SH-SY5Y (cell line): Measurements from ENCODE around the gene TMEM266.

Source experiments
- GATA2 ChIP-seq: IDR thresholded peaks from 2 replicates; pipeline ENCODE4 v1.6.1; 2011; ENCODE audit warnings: mild to moderate bottlenecking, low read depth, low read length
- GATA3 ChIP-seq: IDR thresholded peaks from 2 replicates; pipeline ENCODE4 v1.6.1; 2011; ENCODE audit warnings: low read depth, mild to moderate bottlenecking, low read length, moderate library complexity

Gene TMEM266, protein sequence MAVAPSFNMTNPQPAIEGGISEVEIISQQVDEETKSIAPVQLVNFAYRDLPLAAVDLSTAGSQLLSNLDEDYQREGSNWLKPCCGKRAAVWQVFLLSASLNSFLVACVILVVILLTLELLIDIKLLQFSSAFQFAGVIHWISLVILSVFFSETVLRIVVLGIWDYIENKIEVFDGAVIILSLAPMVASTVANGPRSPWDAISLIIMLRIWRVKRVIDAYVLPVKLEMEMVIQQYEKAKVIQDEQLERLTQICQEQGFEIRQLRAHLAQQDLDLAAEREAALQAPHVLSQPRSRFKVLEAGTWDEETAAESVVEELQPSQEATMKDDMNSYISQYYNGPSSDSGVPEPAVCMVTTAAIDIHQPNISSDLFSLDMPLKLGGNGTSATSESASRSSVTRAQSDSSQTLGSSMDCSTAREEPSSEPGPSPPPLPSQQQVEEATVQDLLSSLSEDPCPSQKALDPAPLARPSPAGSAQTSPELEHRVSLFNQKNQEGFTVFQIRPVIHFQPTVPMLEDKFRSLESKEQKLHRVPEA

GRCh38 chr15:76059320-76060117 lies at the start of gene TMEM266:
TMEM266 (plus strand) TSS chr15:76059985; CDS start chr15:76134264, 74,279 bp downstream.
- TF ChIP-seq GATA3 (no peak), GATA2 (no peak)

DNA sequence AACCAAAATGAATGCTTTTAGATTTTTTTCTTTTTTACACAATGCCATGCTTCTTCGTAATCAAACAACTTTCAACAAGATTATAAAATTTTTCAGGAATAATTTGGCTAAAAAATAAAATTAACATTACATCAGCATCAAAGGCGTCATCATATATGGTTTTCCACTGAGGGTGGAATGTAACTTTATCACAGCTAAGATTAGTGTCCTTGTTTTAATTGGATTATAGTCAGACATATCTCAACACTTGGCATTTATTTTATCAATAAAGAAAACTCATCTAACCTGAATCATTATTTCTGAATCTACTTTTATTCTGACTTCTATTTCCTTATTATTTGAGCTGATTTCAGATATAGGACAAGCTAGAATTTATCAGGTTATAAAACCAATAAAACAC lies 49.2 kb upstream of the TMEM266 start:
- TF ChIP-seq GATA3 (no peak), GATA2 (no peak)

DNA sequence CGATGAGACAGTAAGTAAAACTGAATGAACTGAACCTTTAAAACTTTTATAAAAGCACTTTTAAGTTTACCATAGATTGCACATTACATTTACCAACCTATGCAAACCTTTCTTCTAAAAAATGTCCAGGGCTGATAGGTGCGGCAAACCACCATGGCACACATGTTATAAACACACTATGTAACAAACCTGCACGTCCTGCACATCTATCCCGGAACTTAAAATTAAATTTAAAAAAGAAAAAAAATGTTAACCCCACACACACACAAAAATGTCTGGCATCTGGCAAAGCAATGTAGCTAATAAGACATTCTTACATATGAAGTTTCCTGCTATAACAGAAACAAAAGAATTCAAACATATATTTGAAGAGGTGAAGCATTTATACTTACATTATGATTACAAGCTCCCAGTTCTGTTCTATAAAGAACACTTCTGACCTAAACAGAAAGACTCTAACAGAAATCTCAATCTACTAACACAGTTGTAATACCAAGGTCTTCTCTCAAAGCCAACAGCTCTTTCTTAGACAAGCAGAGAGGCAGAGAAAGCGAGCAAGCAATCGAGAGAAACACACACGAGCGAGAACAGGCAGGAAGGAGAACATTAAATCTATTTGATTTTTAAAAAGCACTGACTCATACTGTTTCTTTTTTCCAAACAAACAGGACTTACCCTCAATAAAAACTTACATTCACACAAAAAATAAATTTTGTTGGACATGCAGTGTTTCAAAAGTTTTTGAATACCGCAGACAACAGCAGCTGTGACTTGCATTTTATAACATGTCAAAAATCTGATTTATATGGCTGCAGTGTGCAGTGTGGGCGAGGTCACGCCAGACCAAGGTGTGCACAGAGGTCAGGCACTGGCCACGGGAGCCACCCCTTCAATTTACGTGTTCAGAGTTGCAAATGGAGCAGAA lies 47.9 kb upstream of the TMEM266 start, which contains the start of gene NRG4:
NRG4 (minus strand) TSS at position 798 of the 925 bp plus-strand sequence. CDS start 1,194 bp downstream, outside the sequence.
- TF ChIP-seq GATA3 = no peak
- no peak for TF ChIP-seq GATA2

- TF ChIP-seq GATA2 = no peak
- no peak for TF ChIP-seq GATA3
Measured at GRCh38 chr15:76024021-76024768, 35.6 kb upstream of the TMEM266 start.

DNA sequence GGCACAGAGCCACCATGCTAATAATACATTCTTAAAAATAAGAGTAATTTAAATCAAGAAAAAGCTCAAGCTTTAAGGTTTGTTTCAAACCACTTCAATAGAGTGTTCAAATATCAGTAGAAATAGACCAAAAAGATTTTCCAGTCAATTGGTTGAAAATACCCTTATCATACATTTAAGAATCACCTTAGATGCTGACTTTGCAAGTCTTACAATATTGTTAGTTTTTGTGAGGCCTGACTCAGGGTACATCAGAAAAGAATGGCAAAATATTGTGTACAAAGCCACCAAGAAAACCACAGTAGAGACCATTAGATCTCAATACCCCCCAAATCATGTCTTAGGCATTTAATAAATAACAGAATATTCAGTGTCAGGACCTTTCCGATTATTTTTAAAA lies 27.7 kb upstream of the TMEM266 start:
- TF ChIP-seq GATA3 = no peak
- no peak for TF ChIP-seq GATA2

DNA sequence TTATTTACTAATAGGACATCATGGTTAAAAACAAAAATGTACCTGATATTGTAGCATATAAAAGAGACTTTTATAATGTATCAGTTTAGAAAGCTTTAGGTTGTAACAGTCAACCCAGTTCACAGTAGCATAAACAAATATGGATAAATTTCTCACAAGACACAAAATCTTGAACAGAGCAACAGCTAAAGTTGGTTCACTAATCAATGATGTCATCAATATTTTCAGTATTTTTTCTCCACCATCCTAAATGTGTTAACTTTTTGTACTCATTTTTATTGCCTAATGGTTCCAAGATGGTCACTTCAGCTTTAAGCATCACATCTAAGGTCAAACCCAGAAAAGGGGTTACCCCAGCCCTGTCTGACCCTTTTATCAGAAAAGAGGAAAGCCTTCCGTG lies 26.3 kb upstream of the TMEM266 start:
- TF ChIP-seq GATA3 (no peak), GATA2 (no peak)

DNA sequence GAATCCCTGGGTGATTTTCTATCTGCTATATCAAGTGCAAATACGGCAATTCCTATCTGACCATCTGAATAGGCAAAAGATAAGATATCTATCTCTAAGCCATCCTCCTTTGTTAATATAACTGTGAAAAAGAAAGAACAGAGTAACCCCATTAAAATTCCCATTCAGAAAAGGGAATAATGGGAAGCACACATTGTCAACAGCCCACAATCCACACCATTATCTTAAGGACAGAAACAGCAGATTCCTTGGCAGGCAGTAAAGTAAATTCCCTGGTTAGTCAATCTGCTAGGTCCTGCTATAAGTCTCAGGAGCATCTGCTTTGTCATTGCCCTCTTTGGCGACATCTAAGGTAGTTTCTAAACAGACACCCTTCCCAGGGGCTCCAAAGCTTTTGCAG lies 25.7 kb upstream of the TMEM266 start:
- TF ChIP-seq GATA3 (no peak), GATA2 (no peak)

DNA sequence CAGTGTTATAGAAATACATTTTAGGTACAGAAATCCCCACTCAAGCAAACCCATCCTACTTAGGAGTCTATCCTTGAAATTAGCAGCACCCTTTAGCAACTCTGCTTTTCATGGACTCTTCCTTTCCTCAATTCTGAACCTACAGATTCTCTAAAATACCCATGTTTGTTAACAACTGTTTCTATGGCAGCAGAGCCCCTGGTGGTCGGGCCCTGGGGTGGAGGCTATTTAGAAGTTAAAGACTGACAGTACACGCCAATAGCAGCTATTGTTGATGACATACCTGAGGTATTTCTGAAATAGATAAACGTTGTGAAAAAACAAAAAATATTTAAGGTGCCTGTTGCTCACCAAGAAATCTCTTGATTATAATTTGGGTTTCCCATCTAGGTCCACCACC lies 24.2 kb upstream of the TMEM266 start:
- TF ChIP-seq GATA3 (no peak), GATA2 (no peak)

DNA sequence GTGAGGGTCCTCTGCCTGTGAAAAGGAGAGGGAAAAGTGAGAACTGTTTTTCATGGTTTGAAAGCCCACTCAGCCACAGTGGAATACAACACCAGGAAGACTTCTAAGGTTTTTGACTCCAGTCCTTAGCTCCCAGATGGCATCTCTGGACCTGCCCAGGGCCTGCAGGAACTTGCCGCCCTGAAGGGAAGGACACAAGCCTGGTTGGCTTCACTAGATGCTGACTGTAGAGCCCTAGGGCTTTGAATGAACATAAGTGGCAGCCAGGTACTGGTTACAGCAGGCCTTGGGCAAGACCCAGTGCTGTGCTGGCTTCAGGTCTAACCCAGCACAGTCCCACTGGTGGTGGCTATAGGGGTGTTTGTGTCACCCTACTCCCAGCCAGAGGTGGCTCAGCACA lies 21.3 kb upstream of the TMEM266 start:
- no peak for TF ChIP-seq GATA3
- no peak for TF ChIP-seq GATA2

DNA sequence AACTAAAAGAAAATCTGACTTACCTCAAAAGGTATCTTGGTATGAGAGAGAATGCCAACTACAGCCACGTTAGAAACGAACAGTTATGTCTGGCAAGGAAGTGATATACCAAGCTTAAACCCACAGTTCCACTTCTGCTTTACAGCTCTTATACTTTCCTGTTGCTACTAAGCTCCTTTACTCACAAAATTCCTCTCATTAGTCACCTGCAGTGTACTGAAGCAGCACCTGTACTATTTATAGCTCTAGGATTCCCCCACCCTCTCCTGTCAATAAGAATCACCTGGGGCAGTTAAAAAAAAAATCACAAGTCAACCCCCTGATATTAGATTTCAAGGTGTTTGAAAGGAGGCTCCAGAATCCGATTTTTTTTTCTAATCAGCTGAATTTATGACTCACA lies 2.9 kb upstream of the TMEM266 start:
- TF ChIP-seq GATA2 (no peak), GATA3 (no peak)

DNA sequence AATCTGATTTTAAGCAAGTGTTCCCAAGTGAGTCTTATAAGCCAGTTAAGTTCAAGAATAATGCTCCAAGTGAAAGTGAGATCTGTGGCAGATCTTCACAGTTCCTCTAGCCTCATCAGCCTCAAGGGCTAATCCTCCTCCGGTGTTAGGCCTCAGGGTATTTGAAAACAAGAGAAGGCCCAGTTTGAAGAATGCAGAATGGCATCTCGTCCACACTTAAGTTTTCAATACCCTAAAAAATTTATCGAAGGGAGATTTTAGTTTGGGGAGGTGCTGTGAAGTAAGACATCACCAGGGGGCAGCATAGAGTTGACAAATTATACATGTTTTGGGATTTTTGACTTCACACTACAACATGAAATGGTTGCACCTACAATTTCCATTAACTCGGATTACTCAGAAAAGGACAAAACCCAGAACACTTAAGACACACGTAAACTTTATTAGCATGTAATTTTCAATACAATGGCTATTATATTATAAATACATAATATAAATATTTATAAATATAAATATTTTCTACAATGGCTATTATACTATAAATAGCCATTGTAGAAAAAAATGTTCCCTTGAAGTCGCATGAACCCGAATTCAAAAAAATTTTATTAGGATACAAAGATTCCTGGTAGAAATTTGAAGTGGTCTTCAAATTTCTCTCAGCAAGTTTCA lies 2.3 kb upstream of the TMEM266 start:
- TF ChIP-seq GATA2 (no peak), GATA3 (no peak)

- TF ChIP-seq GATA2 = no peak
- no peak for TF ChIP-seq GATA3
Measured at GRCh38 chr15:76058714-76059319, 968 bp upstream of the TMEM266 start.
